ENCODE measurements around the gene SPATA21. TPM values are rescaled to one million over a fixed set of nuclear protein-coding genes. Genes with fewer than 3 reads are reported as not detected.

SPATA21 gene
- total RNA-seq, 2 donors from 2014 or later: not detected

GRCh38 chr1:16386454-16387113, 50.6 kb downstream of the SPATA21 start:
- no peak for TF ChIP-seq CTCF (IDR thresholded peaks at IDR 0.05)
- H3K4me1 ChIP-seq (ENCODE audit: control insufficient read depth in 1 of 2, low read depth in 2 of 2): peaks cover 38 to 74% of the 10 kb centered on the region in 2 donors
- no peaks in the 10 kb centered on the region for H3K27me3 ChIP-seq (replicated peaks; ENCODE audit: insufficient read depth)
- peak overlapping the region; percentile 70 for H3K4me3 ChIP-seq
- peak; percentile 53 for ATAC-seq (ENCODE audit: insufficient number of reproducible peaks, low FRiP score, low read depth)
- H3K36me3 ChIP-seq: no peaks in the 10 kb centered on the region
- DNase-seq (ENCODE audit: low spot score): no peak
- H3K9me3 ChIP-seq: no peaks in the 10 kb centered on the region
- H3K27ac ChIP-seq: peak overlapping the region; percentile 81 to 84

- Histone ChIP-seq H3K4me1 (ENCODE audit: control insufficient read depth in 1 of 2, low read depth in 2 of 2) (peaks cover 35 to 67% of the 10 kb centered on the region in 2 donors), H3K27me3 (replicated peaks; ENCODE audit: insufficient read depth) (no peaks in the 10 kb centered on the region), H3K9me3 (no peaks in the 10 kb centered on the region), H3K4me3 (no peak overlapping the region), H3K36me3 (no peaks in the 10 kb centered on the region), H3K27ac (peak overlapping the region; percentile 81 to 84)
- DNase-seq (ENCODE audit: low spot score) (no peak), ATAC-seq (ENCODE audit: insufficient number of reproducible peaks, low FRiP score, low read depth) (no peak)
- no peak for TF ChIP-seq CTCF (IDR thresholded peaks at IDR 0.05)
These were observed 51.4 kb downstream of the SPATA21 start for GRCh38 chr1:16385659-16386453.

DNA sequence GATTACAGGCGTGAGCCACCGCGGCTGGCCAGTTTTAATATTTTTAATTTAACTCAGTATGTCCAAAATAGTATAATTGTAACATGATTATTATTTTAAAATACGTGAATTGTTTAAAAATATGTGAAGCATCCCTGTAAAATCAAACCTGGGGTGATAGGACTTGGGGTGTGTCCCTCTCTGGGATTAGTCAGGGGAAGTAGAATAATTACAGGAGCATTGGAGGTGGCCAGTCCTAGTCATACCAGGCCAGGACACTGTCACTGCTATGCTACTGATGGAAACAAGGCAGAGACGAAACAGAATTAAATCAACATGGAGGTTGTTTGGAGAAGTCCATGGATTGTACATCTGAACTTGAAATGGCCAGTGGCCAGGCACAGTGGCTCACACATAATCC, 53.3 kb downstream of the SPATA21 start:
- TF ChIP-seq CTCF (IDR thresholded peaks at IDR 0.05): no peak
- no peak for ATAC-seq (ENCODE audit: insufficient number of reproducible peaks, low FRiP score, low read depth)
- no peaks in the 10 kb centered on the region for H3K9me3 ChIP-seq
- no peaks in the 10 kb centered on the region for H3K36me3 ChIP-seq
- H3K27me3 ChIP-seq (replicated peaks; ENCODE audit: insufficient read depth): no peaks in the 10 kb centered on the region
- H3K27ac ChIP-seq: no peak overlapping the region
- DNase-seq (ENCODE audit: low spot score): no peak
- H3K4me1 ChIP-seq (ENCODE audit: control insufficient read depth in 1 of 2, low read depth in 2 of 2): peaks cover 32 to 52% of the 10 kb centered on the region in 2 donors
- H3K4me3 ChIP-seq: no peak overlapping the region

DNA sequence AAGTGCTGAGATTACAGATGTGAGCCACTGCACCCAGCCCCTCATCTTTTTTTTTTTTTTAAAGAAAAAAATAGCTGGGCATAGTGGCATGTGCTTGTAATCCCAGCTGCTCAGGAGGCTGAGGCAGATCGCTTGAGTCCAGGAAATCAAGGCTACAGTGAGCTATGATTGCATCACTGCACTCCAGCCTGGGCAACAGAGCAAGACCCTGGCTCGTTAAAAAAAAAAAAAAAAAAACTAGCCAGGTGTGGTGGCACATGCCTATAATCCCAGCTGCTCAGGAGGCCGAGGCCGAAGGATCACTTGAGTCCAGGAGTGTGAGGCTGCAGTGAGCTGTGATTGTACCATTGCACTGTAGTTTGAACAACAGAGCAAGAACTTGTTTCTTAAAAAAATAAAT, 56.4 kb downstream of the SPATA21 start:
- TF ChIP-seq CTCF (IDR thresholded peaks at IDR 0.05): no peak
- Histone ChIP-seq H3K4me3 (no peak overlapping the region), H3K4me1 (ENCODE audit: control insufficient read depth in 1 of 2, low read depth in 2 of 2) (peaks cover 29 to 48% of the 10 kb centered on the region in 2 donors), H3K9me3 (no peaks in the 10 kb centered on the region), H3K27ac (no peak overlapping the region), H3K27me3 (replicated peaks; ENCODE audit: insufficient read depth) (no peaks in the 10 kb centered on the region), H3K36me3 (no peaks in the 10 kb centered on the region)
- DNase-seq (ENCODE audit: low spot score): no peak
- no peak for ATAC-seq (ENCODE audit: insufficient number of reproducible peaks, low FRiP score, low read depth)

GRCh38 chr1:16378443-16378842, 58.8 kb downstream of the SPATA21 start:
- Histone ChIP-seq H3K4me1 (ENCODE audit: control insufficient read depth in 1 of 2, low read depth in 2 of 2) (peaks cover 39 to 50% of the 10 kb centered on the region in 2 donors), H3K27me3 (replicated peaks; ENCODE audit: insufficient read depth) (no peaks in the 10 kb centered on the region), H3K27ac (no peak overlapping the region), H3K36me3 (no peaks in the 10 kb centered on the region), H3K9me3 (no peaks in the 10 kb centered on the region), H3K4me3 (no peak overlapping the region)
- DNase-seq (ENCODE audit: low spot score) (no peak), ATAC-seq (ENCODE audit: insufficient number of reproducible peaks, low FRiP score, low read depth) (no peak)
- TF ChIP-seq CTCF (IDR thresholded peaks at IDR 0.05): no peak

Data from thoracic aorta (tissue), 2 donors.